Measurements from ENCODE around the gene FBXO9.

The FBXO9 gene

GRCh38 chr6:53089948-53090347, 24.7 kb downstream of the FBXO9 start:
- Mint-ChIP-seq H3K4me3 (no peak overlapping the region), H3K4me1 (no peaks in the 10 kb centered on the region), H3K9me3 (no peaks in the 10 kb centered on the region), H3K36me3 (peaks cover 27% of the 10 kb centered on the region), H3K27ac (no peak overlapping the region), H3K27me3 (no peaks in the 10 kb centered on the region)
- ATAC-seq (ENCODE audit: low read depth) = no peak
- DNase-seq (ENCODE audit: low spot score in 2 of 2) = no peak

- peaks cover 28% of the 10 kb centered on the region for H3K36me3 Mint-ChIP-seq
- no peaks in the 10 kb centered on the region for H3K9me3 Mint-ChIP-seq
- ATAC-seq (ENCODE audit: low read depth) = no peak
- H3K27ac Mint-ChIP-seq = no peak overlapping the region
- no peaks in the 10 kb centered on the region for H3K4me1 Mint-ChIP-seq
- DNase-seq (ENCODE audit: low spot score in 2 of 2) = no peak
- H3K4me3 Mint-ChIP-seq = no peak overlapping the region
- H3K27me3 Mint-ChIP-seq = no peaks in the 10 kb centered on the region
These were observed 25.4 kb downstream of the FBXO9 start for GRCh38 chr6:53090576-53090975.

GRCh38 chr6:53095270-53095669, 30.1 kb downstream of the FBXO9 start:
- Mint-ChIP-seq H3K27me3 (no peaks in the 10 kb centered on the region), H3K4me3 (no peak overlapping the region), H3K9me3 (no peaks in the 10 kb centered on the region), H3K4me1 (no peaks in the 10 kb centered on the region), H3K27ac (no peak overlapping the region), H3K36me3 (peaks cover 20% of the 10 kb centered on the region)
- ATAC-seq (ENCODE audit: low read depth) (no peak), DNase-seq (ENCODE audit: low spot score in 2 of 2) (no peak)

DNA sequence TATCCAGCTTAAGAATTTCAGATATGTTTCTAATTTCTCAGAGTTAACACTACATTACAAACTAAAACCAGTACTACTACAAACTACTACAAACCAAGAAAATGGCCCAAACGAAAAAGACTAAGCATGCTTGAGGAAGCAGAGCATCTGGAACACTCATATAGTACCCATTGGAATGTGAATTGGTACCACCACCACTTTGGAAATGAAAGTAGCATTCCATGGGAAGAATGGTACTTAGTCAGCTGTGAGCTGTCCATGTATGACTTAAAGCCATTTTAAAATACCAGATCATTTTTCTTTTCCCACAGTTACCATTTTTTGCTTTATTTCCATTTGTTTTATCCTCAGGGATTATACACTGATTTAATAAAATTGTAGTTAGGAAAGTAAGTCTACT, 30.5 kb downstream of the FBXO9 start:
- Mint-ChIP-seq H3K9me3 (no peaks in the 10 kb centered on the region), H3K4me3 (no peak overlapping the region), H3K27me3 (no peaks in the 10 kb centered on the region), H3K36me3 (peaks cover 18% of the 10 kb centered on the region), H3K27ac (no peak overlapping the region), H3K4me1 (no peaks in the 10 kb centered on the region)
- no peak for ATAC-seq (ENCODE audit: low read depth)
- no peak for DNase-seq (ENCODE audit: low spot score in 2 of 2)

- Mint-ChIP-seq H3K9me3 (no peaks in the 10 kb centered on the region), H3K27ac (peak overlapping the region; percentile 31), H3K36me3 (peaks cover 16% of the 10 kb centered on the region), H3K4me3 (no peak overlapping the region), H3K27me3 (no peaks in the 10 kb centered on the region), H3K4me1 (no peaks in the 10 kb centered on the region)
- DNase-seq (ENCODE audit: low spot score in 2 of 2) (no peak), ATAC-seq (ENCODE audit: low read depth) (no peak)
These were observed 35.4 kb downstream of the FBXO9 start for GRCh38 chr6:53100561-53100960.

DNA sequence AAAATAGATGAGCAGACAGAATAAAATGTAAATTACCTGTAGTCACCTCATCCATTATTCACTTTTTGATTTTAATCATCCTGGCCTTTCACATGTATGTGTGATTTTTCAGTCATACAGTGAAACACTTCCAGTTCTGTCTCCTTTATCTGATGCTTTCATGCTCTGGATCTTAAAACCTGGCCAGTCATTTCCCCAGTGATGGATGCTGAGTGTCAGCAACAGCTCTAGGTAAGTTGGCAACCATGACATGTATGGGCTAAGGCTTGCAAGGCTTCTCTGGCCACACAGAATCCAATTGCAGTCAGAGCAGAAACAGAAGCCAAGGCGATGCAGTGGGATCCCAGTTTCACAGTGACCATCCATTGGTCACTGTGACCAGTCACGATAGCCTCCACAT, 35.8 kb downstream of the FBXO9 start:
- Mint-ChIP-seq H3K4me1 (no peaks in the 10 kb centered on the region), H3K9me3 (no peaks in the 10 kb centered on the region), H3K4me3 (no peak overlapping the region), H3K27ac (no peak overlapping the region), H3K36me3 (peaks cover 14% of the 10 kb centered on the region), H3K27me3 (no peaks in the 10 kb centered on the region)
- no peak for ATAC-seq (ENCODE audit: low read depth)
- no peak for DNase-seq (ENCODE audit: low spot score in 2 of 2)

DNA sequence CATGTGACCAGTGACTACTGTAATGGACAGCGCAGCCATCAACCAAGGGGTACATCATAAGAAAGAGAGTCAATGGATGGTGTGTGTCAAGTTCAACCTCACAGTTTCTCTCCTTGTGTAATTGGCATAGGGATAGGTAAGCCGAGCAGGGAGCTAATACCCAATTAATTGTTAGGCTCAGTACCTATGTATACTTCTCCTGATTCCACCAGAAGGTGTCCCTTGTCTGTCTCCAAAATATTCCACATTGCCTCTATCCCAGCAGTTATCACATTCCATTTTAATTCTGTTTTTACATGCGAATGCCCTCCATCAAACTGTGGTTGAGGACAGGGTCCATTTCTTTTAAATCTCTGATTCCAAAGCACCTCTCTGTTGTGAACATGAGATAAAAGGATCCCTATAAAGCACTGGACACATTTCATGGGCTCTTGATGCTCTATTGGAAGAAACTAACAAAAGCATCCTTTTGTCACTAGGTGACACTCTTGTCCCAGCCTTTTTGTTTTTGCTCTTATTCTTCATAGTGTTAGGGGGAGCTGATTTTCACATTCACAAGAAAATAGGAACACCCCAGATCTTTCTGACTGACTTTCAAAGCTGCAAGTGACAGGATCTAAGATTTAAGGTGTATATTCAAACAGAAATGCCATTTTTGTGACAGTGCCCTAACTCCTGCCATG, 38.9 kb downstream of the FBXO9 start:
- no peaks in the 10 kb centered on the region for H3K4me1 Mint-ChIP-seq
- no peaks in the 10 kb centered on the region for H3K9me3 Mint-ChIP-seq
- no peak overlapping the region for H3K4me3 Mint-ChIP-seq
- DNase-seq (ENCODE audit: low spot score in 2 of 2) (peak in 1 of 2 donors; percentile 11), ATAC-seq (ENCODE audit: low read depth) (peak; percentile 58)
- peaks cover 8% of the 10 kb centered on the region for H3K36me3 Mint-ChIP-seq
- no peaks in the 10 kb centered on the region for H3K27me3 Mint-ChIP-seq
- H3K27ac Mint-ChIP-seq = no peak overlapping the region

GRCh38 chr6:53104916-53105315, 39.7 kb downstream of the FBXO9 start:
- DNase-seq (ENCODE audit: low spot score in 2 of 2) (no peak), ATAC-seq (ENCODE audit: low read depth) (no peak)
- H3K27me3 Mint-ChIP-seq = no peaks in the 10 kb centered on the region
- H3K9me3 Mint-ChIP-seq = no peaks in the 10 kb centered on the region
- H3K4me3 Mint-ChIP-seq = no peak overlapping the region
- H3K36me3 Mint-ChIP-seq = peaks cover 8% of the 10 kb centered on the region
- H3K27ac Mint-ChIP-seq = no peak overlapping the region
- H3K4me1 Mint-ChIP-seq = no peaks in the 10 kb centered on the region

- no peak for DNase-seq (ENCODE audit: low spot score in 2 of 2)
- H3K36me3 Mint-ChIP-seq = no peaks in the 10 kb centered on the region
These were observed 41.9 kb downstream of the FBXO9 start for GRCh38 chr6:53107091-53107490.

DNA sequence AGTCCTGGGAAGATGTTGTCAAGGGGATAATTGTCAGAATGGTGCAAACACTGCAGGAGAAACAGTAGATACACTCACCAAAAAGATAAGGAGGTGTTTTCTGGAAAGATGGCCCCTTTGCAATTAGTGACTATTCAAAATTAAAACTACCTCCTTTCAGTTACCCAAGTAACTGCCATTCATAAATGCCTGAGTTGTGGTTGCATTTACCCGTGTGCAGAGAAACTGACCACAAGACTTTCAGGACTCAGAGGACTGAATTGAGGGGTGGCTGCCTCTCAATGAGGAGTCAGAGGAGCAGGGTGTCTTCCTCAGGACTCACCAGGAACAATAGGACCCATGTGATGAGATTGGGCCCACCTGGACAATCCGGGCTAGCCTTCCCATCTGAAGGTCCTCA, 44.4 kb downstream of the FBXO9 start:
- no peak overlapping the region for H3K4me3 Mint-ChIP-seq
- no peaks in the 10 kb centered on the region for H3K27me3 Mint-ChIP-seq
- H3K4me1 Mint-ChIP-seq = no peaks in the 10 kb centered on the region
- no peaks in the 10 kb centered on the region for H3K9me3 Mint-ChIP-seq
- ATAC-seq (ENCODE audit: low read depth) (no peak), DNase-seq (ENCODE audit: low spot score in 2 of 2) (no peak)
- no peaks in the 10 kb centered on the region for H3K36me3 Mint-ChIP-seq
- no peak overlapping the region for H3K27ac Mint-ChIP-seq

More at GRCh38 chr6:53107091-53107490, 41.9 kb downstream of the FBXO9 start:
- no peak for ATAC-seq (ENCODE audit: low read depth)
- Mint-ChIP-seq H3K9me3 (no peaks in the 10 kb centered on the region), H3K27me3 (no peaks in the 10 kb centered on the region), H3K4me1 (no peaks in the 10 kb centered on the region), H3K27ac (no peak overlapping the region), H3K4me3 (no peak overlapping the region)

GRCh38 chr6:53111865-53112264, 46.7 kb downstream of the FBXO9 start:
- Mint-ChIP-seq H3K27me3 (no peaks in the 10 kb centered on the region), H3K36me3 (peaks cover 3% of the 10 kb centered on the region), H3K9me3 (no peaks in the 10 kb centered on the region), H3K4me3 (no peak overlapping the region), H3K27ac (no peak overlapping the region), H3K4me1 (no peaks in the 10 kb centered on the region)
- DNase-seq (ENCODE audit: low spot score in 2 of 2) (no peak), ATAC-seq (ENCODE audit: low read depth) (no peak)

- peaks cover 3% of the 10 kb centered on the region for H3K36me3 Mint-ChIP-seq
- no peaks in the 10 kb centered on the region for H3K4me1 Mint-ChIP-seq
- ATAC-seq (ENCODE audit: low read depth) (no peak), DNase-seq (ENCODE audit: low spot score in 2 of 2) (no peak)
- H3K4me3 Mint-ChIP-seq = no peak overlapping the region
- H3K27ac Mint-ChIP-seq = no peak overlapping the region
- no peaks in the 10 kb centered on the region for H3K9me3 Mint-ChIP-seq
- H3K27me3 Mint-ChIP-seq = no peaks in the 10 kb centered on the region
These were observed 47.2 kb downstream of the FBXO9 start for GRCh38 chr6:53112404-53112803.

- Mint-ChIP-seq H3K4me1 (no peaks in the 10 kb centered on the region), H3K9me3 (no peaks in the 10 kb centered on the region), H3K27me3 (no peaks in the 10 kb centered on the region), H3K4me3 (no peak overlapping the region), H3K36me3 (peaks cover 3% of the 10 kb centered on the region), H3K27ac (no peak overlapping the region)
- ATAC-seq (ENCODE audit: low read depth) (no peak), DNase-seq (ENCODE audit: low spot score in 2 of 2) (no peak)
These were observed 47.7 kb downstream of the FBXO9 start for GRCh38 chr6:53112871-53113270.

DNA sequence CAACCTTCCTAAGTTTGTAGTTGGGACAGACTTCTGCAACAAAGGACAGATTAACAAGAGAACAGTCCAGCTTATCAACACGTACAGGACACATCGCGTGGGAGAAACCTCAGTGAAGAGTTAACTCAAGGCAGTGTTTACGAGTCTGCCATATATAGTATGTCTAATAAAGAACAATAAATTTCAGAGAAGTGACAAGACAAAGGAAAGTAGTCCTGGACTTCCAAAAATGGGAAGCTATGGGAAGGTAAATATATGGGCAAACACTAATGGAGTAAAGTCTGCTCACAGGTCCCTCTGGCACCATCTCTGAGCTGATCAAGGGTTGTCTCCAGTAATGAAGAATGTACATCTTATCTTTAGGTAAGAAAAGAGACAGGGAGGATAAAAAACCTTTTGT, 48.5 kb downstream of the FBXO9 start:
- Mint-ChIP-seq H3K27ac (no peak overlapping the region), H3K4me3 (no peak overlapping the region), H3K27me3 (no peaks in the 10 kb centered on the region), H3K36me3 (peaks cover 3% of the 10 kb centered on the region), H3K4me1 (no peaks in the 10 kb centered on the region), H3K9me3 (no peaks in the 10 kb centered on the region)
- no peak for ATAC-seq (ENCODE audit: low read depth)
- no peak for DNase-seq (ENCODE audit: low spot score in 2 of 2)

DNA sequence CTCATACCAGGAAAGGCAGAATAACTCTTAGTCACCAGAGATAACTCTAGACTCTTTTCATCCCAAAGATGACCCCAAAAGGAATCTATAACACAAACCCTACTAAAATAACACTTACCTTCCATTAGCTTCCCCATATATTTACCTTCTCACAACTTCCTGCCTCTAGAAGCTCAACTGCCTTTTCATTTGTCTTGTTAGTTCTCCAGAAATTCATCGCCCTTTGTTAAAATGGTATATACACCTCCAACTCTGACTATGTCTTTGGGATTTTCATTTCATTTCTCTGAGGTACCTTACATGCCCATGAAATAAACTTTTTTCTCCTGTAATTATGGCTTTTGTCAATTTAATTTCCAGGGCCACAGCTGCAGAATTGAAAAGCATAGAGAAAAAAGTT, 49.9 kb downstream of the FBXO9 start:
- peaks cover 3% of the 10 kb centered on the region for H3K36me3 Mint-ChIP-seq
- peaks cover 1% of the 10 kb centered on the region for H3K27me3 Mint-ChIP-seq
- no peak overlapping the region for H3K27ac Mint-ChIP-seq
- no peaks in the 10 kb centered on the region for H3K4me1 Mint-ChIP-seq
- no peaks in the 10 kb centered on the region for H3K9me3 Mint-ChIP-seq
- DNase-seq (ENCODE audit: low spot score in 2 of 2) = no peak
- no peak overlapping the region for H3K4me3 Mint-ChIP-seq
- ATAC-seq (ENCODE audit: low read depth) = no peak
